RWPE1 (cell line): ENCODE results near the gene PLD3.
"Not testable (repeated sequence)": the region's sequence is repeated elsewhere in the genome, so short reads cannot be mapped to it uniquely, and the experiment has no call there.

Experiments
- CTCF ChIA-PET: fragments of 350-600 bp; sonication (Branson Sonifier 250); formaldehyde crosslinking; extraction: SDS; loops from one replicate; lab custom pipeline; 2021; lab: Yijun Ruan, JAX
- POLR2A ChIA-PET: fragments of 400-600 bp; formaldehyde crosslinking; extraction: SDS; loops from one replicate; lab custom pipeline; 2020; ENCODE audit warnings: antibody characterized with exemption; ENCODE audit not compliant: low non-redundant PET; lab: Yijun Ruan, JAX
- DNase-seq: peaks from one replicate; pipeline ENCODE4 v3.0.0; 2012; ENCODE audit warnings: low spot score
- H3K27ac ChIP-seq: fragments of 450-650 bp; 2 replicates; pipeline ENCODE4 v1.5.1; 2017
- CTCF ChIP-seq: fragments of 450-650 bp; conservative IDR thresholded peaks from 2 replicates; pipeline ENCODE4 v1.5.1; 2017; ENCODE audit warnings: low read depth, mild to moderate bottlenecking

PLD3 gene

GRCh38 chr19:40323705-40324104, 24.8 kb upstream of the PLD3 start:
- H3K27ac ChIP-seq, result 0 out of 2 replicates have a peak overlapping the region, but pooled peaks have one; percentile 3
- CTCF ChIA-PET, result no interaction called here
- DNase-seq, result no peak
- POLR2A ChIA-PET, result no interaction called here
- TF ChIP-seq CTCF, result no peak

GRCh38 chr19:40326201-40326600, 22.3 kb upstream of the PLD3 start:
- no peak for TF ChIP-seq CTCF
- no peak for DNase-seq
- no peak overlapping the region for H3K27ac ChIP-seq
- ChIA-PET POLR2A (no interaction called here), CTCF (interaction anchor here (0.8 kb wide), 1 partner anchor 21 kb away, joined by 3 read pairs; no protein-coding TSS in a partner anchor)

- TF ChIP-seq CTCF, result no peak
- CTCF ChIA-PET, result interaction anchor here (0.6 to 0.9 kb wide), 2 partner anchors 304 to 1463 kb away, joined by 3 to 4 read pairs; no protein-coding TSS in a partner anchor
Observed at GRCh38 chr19:40331052-40331451, 17.4 kb upstream of the PLD3 start.

GRCh38 chr19:40332669-40333068, 15.8 kb upstream of the PLD3 start:
- POLR2A ChIA-PET, result no interaction called here
- H3K27ac ChIP-seq, result no peak overlapping the region
- CTCF ChIA-PET, result no interaction called here
- DNase-seq, result no peak
- no peak for TF ChIP-seq CTCF

More at GRCh38 chr19:40331052-40331451, 17.4 kb upstream of the PLD3 start:
- H3K27ac ChIP-seq, result peak overlapping the region; percentile 64
- POLR2A ChIA-PET, result no interaction called here
- DNase-seq, result peak; percentile 38

GRCh38 chr19:40333083-40333482, 15.4 kb upstream of the PLD3 start:
- DNase-seq, POLR2A ChIA-PET, CTCF ChIA-PET, H3K27ac ChIP-seq: not testable (repeated sequence)

- no peak for TF ChIP-seq CTCF
- ChIA-PET CTCF (no interaction called here), POLR2A (no interaction called here)
- H3K27ac ChIP-seq, result peak overlapping the region; percentile 12; the same call in 1 of the 2 replicates
- no peak for DNase-seq
Observed at GRCh38 chr19:40335101-40335500, 13.4 kb upstream of the PLD3 start.

- no peak for DNase-seq
- TF ChIP-seq CTCF, result no peak
- POLR2A ChIA-PET, result no interaction called here
- CTCF ChIA-PET, result no interaction called here
- peak overlapping the region; percentile 12; the same call in 1 of the 2 replicates for H3K27ac ChIP-seq
Observed at GRCh38 chr19:40335855-40336600, 12.5 kb upstream of the PLD3 start.
